ENCODE results near the gene IFT22.
"Not testable (repeated sequence)": the region's sequence is repeated elsewhere in the genome, so short reads cannot be mapped to it uniquely, and the experiment has no call there.

The IFT22 gene

DNA sequence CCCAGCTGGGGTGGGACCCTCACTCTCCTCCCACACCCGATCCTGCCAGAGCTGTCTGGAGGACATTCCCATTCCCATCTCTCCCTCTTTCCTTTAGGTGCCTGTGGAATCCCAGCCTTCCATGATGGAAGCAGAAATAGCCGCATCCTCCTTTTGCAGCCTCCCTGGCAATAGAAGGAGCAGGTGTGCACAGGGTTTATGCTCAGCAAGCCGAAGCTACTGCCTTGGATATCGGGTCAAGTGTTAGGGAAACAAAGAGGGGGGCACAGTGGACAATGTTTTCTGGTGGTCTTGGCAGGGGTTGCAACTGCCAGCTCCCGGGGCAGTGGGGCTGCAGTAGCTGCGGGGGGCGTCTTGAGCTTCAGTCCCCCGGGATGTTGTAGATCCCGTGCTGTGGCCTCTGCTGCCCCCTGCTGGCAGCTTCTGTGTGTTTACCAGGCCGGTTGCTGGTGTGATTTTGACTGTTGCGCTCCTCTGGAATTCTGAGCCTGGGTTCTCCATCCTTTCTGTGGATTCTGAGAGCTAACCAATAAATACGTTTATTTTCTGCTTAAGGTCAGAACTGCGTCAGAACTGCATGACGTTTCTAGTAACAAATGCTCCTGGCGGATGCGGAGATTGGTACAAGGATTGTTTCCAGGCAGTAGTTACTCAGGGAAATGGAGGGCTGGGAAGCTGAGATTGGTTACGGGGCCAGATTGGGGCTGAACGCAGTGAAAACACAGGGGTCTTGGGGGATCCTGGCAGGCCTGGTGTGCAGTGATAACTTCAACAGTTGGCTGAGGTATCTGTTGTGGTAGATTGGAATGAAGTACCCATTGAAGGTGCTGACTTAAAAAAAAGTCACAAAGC is 31.2 kb downstream of the IFT22 start:
- H3K36me3 ChIP-seq (ENCODE audit: control insufficient read depth in 4 of 4, insufficient read depth in 4 of 4, low read length in 3 of 4); POLR2A ChIA-PET; H3K4me3 ChIP-seq (ENCODE audit: control insufficient read depth in 1 of 7, extremely low read depth in 1 of 7, insufficient read depth in 4 of 7, low read depth in 2 of 7, low read length in 6 of 7); H3K9me3 ChIP-seq (ENCODE audit: control extremely low read depth in 1 of 5, control insufficient read depth in 4 of 5, insufficient read depth in 2 of 5, low read depth in 1 of 5, low read length in 4 of 5); H3K27ac ChIP-seq (ENCODE audit: insufficient read depth in 1 of 2, low read depth in 1 of 2, low read length in 2 of 2, poor library complexity in 1 of 2, severe bottlenecking in 2 of 2); DNase-seq: not testable (repeated sequence)
- H3K4me1 ChIP-seq (ENCODE audit: control extremely low read depth in 1 of 4, control insufficient read depth in 4 of 4, insufficient read depth in 4 of 4, low read length in 3 of 4): peaks cover 0 to 13% (median 7%) of the 10 kb centered on the region in 4 experiments
- WGBS (ENCODE audit: insufficient coverage): 27% methylated on average over 5 of the region's 18 CpGs
- CTCF ChIA-PET: interaction anchor here (0.6 to 2.6 kb wide), 14 partner anchors 8 to 204 kb away, joined by 3 to 7 read pairs (median 3); partner anchors contain the start of gene CLDN15
- H3K27me3 ChIP-seq (replicated peaks in 2 of 5; ENCODE audit: control insufficient read depth in 4 of 5, insufficient read depth in 5 of 5, low read length in 4 of 5): peaks cover 0 to 38% (median 4%) of the 10 kb centered on the region in 5 experiments

DNA sequence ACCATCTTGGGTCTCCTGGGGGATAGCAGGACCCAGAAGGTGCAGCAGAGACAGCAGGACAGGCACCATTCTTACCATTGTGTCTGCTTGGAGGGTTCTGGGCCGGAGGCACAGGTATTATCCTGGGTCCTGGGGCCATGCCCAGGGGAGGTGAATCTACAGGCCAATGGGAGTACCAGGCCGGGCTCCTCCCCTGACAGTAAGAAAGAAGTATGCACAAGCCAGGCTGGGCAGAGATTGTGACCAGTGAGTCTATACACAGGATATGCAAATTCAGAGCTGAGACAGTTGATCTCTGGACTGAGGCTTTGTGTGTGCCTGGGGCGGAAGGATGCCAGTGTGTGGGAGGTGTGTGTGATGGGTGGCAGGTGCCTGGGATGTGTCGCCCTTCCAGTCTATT is 31.9 kb downstream of the IFT22 start:
- Histone ChIP-seq H3K27me3 (replicated peaks in 2 of 5; ENCODE audit: control insufficient read depth in 4 of 5, insufficient read depth in 5 of 5, low read length in 4 of 5) (peaks cover 0 to 34% (median 4%) of the 10 kb centered on the region in 5 experiments), H3K4me1 (ENCODE audit: control extremely low read depth in 1 of 4, control insufficient read depth in 4 of 4, insufficient read depth in 4 of 4, low read length in 3 of 4) (peaks cover 0 to 13% (median 7%) of the 10 kb centered on the region in 4 experiments)
- POLR2A ChIA-PET; H3K36me3 ChIP-seq (ENCODE audit: control insufficient read depth in 4 of 4, insufficient read depth in 4 of 4, low read length in 3 of 4); DNase-seq; H3K4me3 ChIP-seq (ENCODE audit: control insufficient read depth in 1 of 7, extremely low read depth in 1 of 7, insufficient read depth in 4 of 7, low read depth in 2 of 7, low read length in 6 of 7); H3K27ac ChIP-seq (ENCODE audit: insufficient read depth in 1 of 2, low read depth in 1 of 2, low read length in 2 of 2, poor library complexity in 1 of 2, severe bottlenecking in 2 of 2); H3K9me3 ChIP-seq (ENCODE audit: control extremely low read depth in 1 of 5, control insufficient read depth in 4 of 5, insufficient read depth in 2 of 5, low read depth in 1 of 5, low read length in 4 of 5): not testable (repeated sequence)
- CTCF ChIA-PET: interaction anchor here (1.1 to 2.6 kb wide), 3 partner anchors 51 to 147 kb away, joined by 3 to 5 read pairs (median 3); no protein-coding TSS in a partner anchor
- WGBS (ENCODE audit: insufficient coverage): 100% methylated on average over 2 of the region's 4 CpGs

DNA sequence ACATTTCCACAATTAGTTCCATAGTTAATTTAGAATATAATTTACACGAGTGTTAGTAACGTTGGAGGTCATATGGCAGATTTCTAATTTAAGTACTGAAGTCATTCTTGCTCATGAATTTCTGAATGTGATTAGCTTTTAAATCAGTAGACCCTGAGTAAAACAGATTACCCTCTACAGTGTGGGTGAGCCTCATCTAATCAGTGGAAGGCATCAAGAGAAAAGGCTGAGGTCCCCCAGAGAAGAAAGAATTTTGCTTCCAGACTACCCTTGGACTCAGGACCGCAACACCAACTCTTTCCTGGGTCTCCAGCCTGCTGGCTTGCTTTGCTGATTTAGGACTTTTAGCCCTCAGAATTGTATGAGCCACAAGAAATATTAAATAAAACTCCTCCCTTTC is 33.2 kb downstream of the IFT22 start:
- no peaks in the 10 kb centered on the region for H3K9me3 ChIP-seq (ENCODE audit: control extremely low read depth in 1 of 5, control insufficient read depth in 4 of 5, insufficient read depth in 2 of 5, low read depth in 1 of 5, low read length in 4 of 5)
- no peak overlapping the region for H3K4me3 ChIP-seq (ENCODE audit: control insufficient read depth in 1 of 7, extremely low read depth in 1 of 7, insufficient read depth in 4 of 7, low read depth in 2 of 7, low read length in 6 of 7)
- peaks cover 0 to 25% (median 4%) of the 10 kb centered on the region in 5 experiments for H3K27me3 ChIP-seq (replicated peaks in 2 of 5; ENCODE audit: control insufficient read depth in 4 of 5, insufficient read depth in 5 of 5, low read length in 4 of 5)
- WGBS (ENCODE audit: insufficient coverage): 100% methylated on average over 1 of the region's 3 CpGs
- CTCF ChIA-PET: no interaction called here
- no peaks in the 10 kb centered on the region for H3K36me3 ChIP-seq (ENCODE audit: control insufficient read depth in 4 of 4, insufficient read depth in 4 of 4, low read length in 3 of 4)
- no peak for DNase-seq
- POLR2A ChIA-PET: interaction anchor here (0.6 kb wide), 1 partner anchor 143 kb away, joined by 7 read pairs; no protein-coding TSS in a partner anchor
- H3K27ac ChIP-seq (ENCODE audit: insufficient read depth in 1 of 2, low read depth in 1 of 2, low read length in 2 of 2, poor library complexity in 1 of 2, severe bottlenecking in 2 of 2): no peak overlapping the region
- H3K4me1 ChIP-seq (ENCODE audit: control extremely low read depth in 1 of 4, control insufficient read depth in 4 of 4, insufficient read depth in 4 of 4, low read length in 3 of 4): peaks cover 0 to 13% (median 7%) of the 10 kb centered on the region in 4 experiments

DNA sequence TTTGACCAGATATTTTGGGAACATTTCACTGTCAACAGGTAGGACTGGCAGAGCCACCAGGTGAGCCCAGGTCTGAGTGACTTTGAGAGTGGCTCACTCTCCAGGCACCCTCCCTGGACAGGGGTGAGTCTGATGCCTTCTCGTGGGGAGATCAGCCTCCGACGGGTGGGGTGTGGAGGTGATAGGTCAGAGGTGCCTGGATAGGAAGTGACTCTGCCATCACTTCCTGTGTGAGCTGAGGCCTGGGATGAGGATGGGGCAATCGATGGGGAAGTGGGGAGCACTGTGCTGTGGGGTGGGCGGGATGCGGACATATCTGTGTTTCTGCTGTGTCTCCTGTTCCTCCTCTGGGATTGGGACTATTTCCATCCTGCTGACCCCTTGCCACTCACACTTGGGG is 34.6 kb downstream of the IFT22 start:
- ChIA-PET CTCF (no interaction called here), POLR2A (no interaction called here)
- Histone ChIP-seq H3K4me1 (ENCODE audit: control extremely low read depth in 1 of 4, control insufficient read depth in 4 of 4, insufficient read depth in 4 of 4, low read length in 3 of 4) (peaks cover 0 to 16% (median 9%) of the 10 kb centered on the region in 4 experiments), H3K27ac (ENCODE audit: insufficient read depth in 1 of 2, low read depth in 1 of 2, low read length in 2 of 2, poor library complexity in 1 of 2, severe bottlenecking in 2 of 2) (no peak overlapping the region), H3K4me3 (ENCODE audit: control insufficient read depth in 1 of 7, extremely low read depth in 1 of 7, insufficient read depth in 4 of 7, low read depth in 2 of 7, low read length in 6 of 7) (no peak overlapping the region), H3K27me3 (replicated peaks in 2 of 5; ENCODE audit: control insufficient read depth in 4 of 5, insufficient read depth in 5 of 5, low read length in 4 of 5) (peaks cover 0 to 13% (median 4%) of the 10 kb centered on the region in 5 experiments), H3K36me3 (ENCODE audit: control insufficient read depth in 4 of 4, insufficient read depth in 4 of 4, low read length in 3 of 4) (no peaks in the 10 kb centered on the region), H3K9me3 (ENCODE audit: control extremely low read depth in 1 of 5, control insufficient read depth in 4 of 5, insufficient read depth in 2 of 5, low read depth in 1 of 5, low read length in 4 of 5) (no peaks in the 10 kb centered on the region)
- DNase-seq: no peak
- 71% methylated on average over 6 of the region's 6 CpGs for WGBS (ENCODE audit: insufficient coverage)

DNA sequence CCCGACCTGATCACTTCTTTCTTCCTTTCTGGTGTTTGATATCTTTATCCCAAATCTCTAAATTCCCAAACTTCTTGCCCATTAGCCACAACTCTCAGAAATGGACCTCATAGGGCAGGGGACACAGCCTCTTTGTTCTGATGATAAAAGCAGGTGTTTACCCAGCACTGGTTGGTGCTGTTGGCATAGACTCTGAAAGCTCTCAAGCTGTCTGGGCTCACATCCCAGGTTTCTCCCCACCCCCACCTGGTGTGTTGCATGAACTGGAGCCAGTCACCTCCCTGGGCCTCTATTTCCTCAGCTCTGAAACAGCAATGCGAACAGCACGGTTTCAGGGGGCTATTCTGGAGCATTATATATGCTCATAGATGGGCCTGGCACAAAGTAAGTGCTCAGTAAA is 35.7 kb downstream of the IFT22 start:
- H3K9me3 ChIP-seq (ENCODE audit: control extremely low read depth in 1 of 5, control insufficient read depth in 4 of 5, insufficient read depth in 2 of 5, low read depth in 1 of 5, low read length in 4 of 5); DNase-seq; POLR2A ChIA-PET; H3K27ac ChIP-seq (ENCODE audit: insufficient read depth in 1 of 2, low read depth in 1 of 2, low read length in 2 of 2, poor library complexity in 1 of 2, severe bottlenecking in 2 of 2); H3K4me3 ChIP-seq (ENCODE audit: control insufficient read depth in 1 of 7, extremely low read depth in 1 of 7, insufficient read depth in 4 of 7, low read depth in 2 of 7, low read length in 6 of 7); H3K27me3 ChIP-seq (replicated peaks in 2 of 5; ENCODE audit: control insufficient read depth in 4 of 5, insufficient read depth in 5 of 5, low read length in 4 of 5); H3K36me3 ChIP-seq (ENCODE audit: control insufficient read depth in 4 of 4, insufficient read depth in 4 of 4, low read length in 3 of 4): not testable (repeated sequence)
- CTCF ChIA-PET: interaction anchor here (0.8 to 1.2 kb wide), 3 partner anchors 51 to 142 kb away, joined by 3 to 6 read pairs (median 6); no protein-coding TSS in a partner anchor
- 100% methylated on average over 2 of the region's 3 CpGs for WGBS (ENCODE audit: insufficient coverage)
- peaks cover 0 to 16% (median 9%) of the 10 kb centered on the region in 4 experiments for H3K4me1 ChIP-seq (ENCODE audit: control extremely low read depth in 1 of 4, control insufficient read depth in 4 of 4, insufficient read depth in 4 of 4, low read length in 3 of 4)

DNA sequence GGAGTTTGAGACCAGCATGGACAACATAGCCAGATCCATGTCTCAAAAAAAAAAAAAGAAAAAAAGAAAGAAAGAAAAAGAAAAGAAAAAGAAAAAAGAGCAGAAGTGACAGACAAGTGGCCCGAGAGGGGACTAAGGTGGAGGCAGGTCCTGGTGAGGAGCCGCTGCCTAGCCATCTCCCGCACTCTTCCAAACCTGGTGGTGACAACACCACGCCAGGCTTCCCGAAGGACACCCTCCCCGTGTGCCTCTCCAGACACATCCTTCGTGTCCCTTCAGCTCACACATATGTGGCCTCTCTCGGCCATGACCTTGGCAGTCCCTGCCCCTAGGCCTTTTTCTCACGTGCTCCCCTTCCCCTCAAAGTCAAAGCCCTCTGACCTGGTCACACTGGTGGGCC is 36.4 kb downstream of the IFT22 start:
- Histone ChIP-seq H3K27ac (ENCODE audit: insufficient read depth in 1 of 2, low read depth in 1 of 2, low read length in 2 of 2, poor library complexity in 1 of 2, severe bottlenecking in 2 of 2) (no peak overlapping the region), H3K4me1 (ENCODE audit: control extremely low read depth in 1 of 4, control insufficient read depth in 4 of 4, insufficient read depth in 4 of 4, low read length in 3 of 4) (peaks cover 0 to 16% (median 9%) of the 10 kb centered on the region in 4 experiments), H3K4me3 (ENCODE audit: control insufficient read depth in 1 of 7, extremely low read depth in 1 of 7, insufficient read depth in 4 of 7, low read depth in 2 of 7, low read length in 6 of 7) (no peak overlapping the region), H3K36me3 (ENCODE audit: control insufficient read depth in 4 of 4, insufficient read depth in 4 of 4, low read length in 3 of 4) (no peaks in the 10 kb centered on the region), H3K27me3 (replicated peaks in 2 of 5; ENCODE audit: control insufficient read depth in 4 of 5, insufficient read depth in 5 of 5, low read length in 4 of 5) (no peaks in the 10 kb centered on the region), H3K9me3 (ENCODE audit: control extremely low read depth in 1 of 5, control insufficient read depth in 4 of 5, insufficient read depth in 2 of 5, low read depth in 1 of 5, low read length in 4 of 5) (no peaks in the 10 kb centered on the region)
- POLR2A ChIA-PET: no interaction called here
- no peak for DNase-seq
- CTCF ChIA-PET: interaction anchor here (1.2 to 4.1 kb wide), 2 partner anchors 49 to 141 kb away, joined by 3 to 35 read pairs; partner anchors contain the start of gene CLDN15
- WGBS (ENCODE audit: insufficient coverage): 98% methylated on average over 6 of the region's 9 CpGs

DNA sequence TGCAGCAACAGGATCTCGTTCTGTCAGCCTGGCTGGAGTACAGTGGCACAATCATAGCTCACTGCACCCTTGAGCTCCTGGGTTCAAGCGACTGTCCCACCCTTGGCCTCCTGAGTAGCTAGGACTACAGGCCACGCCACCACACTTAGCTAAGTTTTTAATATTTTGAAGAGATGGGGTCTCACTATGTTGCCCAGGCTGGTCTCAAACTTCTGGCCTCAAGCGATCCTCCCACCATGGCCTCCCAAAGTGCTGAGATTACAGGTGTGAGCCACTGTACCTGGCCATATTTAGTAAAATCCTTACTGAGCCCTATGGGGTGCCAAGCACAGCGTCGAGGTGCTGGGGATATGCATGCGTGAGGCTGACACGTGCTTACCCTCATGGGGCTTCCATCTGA is 40.7 kb downstream of the IFT22 start:
- H3K4me3 ChIP-seq (ENCODE audit: control insufficient read depth in 1 of 7, extremely low read depth in 1 of 7, insufficient read depth in 4 of 7, low read depth in 2 of 7, low read length in 6 of 7); POLR2A ChIA-PET; H3K9me3 ChIP-seq (ENCODE audit: control extremely low read depth in 1 of 5, control insufficient read depth in 4 of 5, insufficient read depth in 2 of 5, low read depth in 1 of 5, low read length in 4 of 5); H3K27ac ChIP-seq (ENCODE audit: insufficient read depth in 1 of 2, low read depth in 1 of 2, low read length in 2 of 2, poor library complexity in 1 of 2, severe bottlenecking in 2 of 2); H3K4me1 ChIP-seq (ENCODE audit: control extremely low read depth in 1 of 4, control insufficient read depth in 4 of 4, insufficient read depth in 4 of 4, low read length in 3 of 4); H3K27me3 ChIP-seq (replicated peaks in 2 of 5; ENCODE audit: control insufficient read depth in 4 of 5, insufficient read depth in 5 of 5, low read length in 4 of 5); DNase-seq; H3K36me3 ChIP-seq (ENCODE audit: control insufficient read depth in 4 of 4, insufficient read depth in 4 of 4, low read length in 3 of 4): not testable (repeated sequence)
- WGBS (ENCODE audit: insufficient coverage): 94% methylated on average over 7 of the region's 8 CpGs
- CTCF ChIA-PET: interaction anchor here (0.8 to 5.8 kb wide), 6 partner anchors 13 to 138 kb away, joined by 3 to 47 read pairs (median 6); partner anchors contain the start of genes PLOD3 and ZNHIT1
